Measurements from ENCODE around the gene ANKHD1.

ANKHD1 gene

DNA sequence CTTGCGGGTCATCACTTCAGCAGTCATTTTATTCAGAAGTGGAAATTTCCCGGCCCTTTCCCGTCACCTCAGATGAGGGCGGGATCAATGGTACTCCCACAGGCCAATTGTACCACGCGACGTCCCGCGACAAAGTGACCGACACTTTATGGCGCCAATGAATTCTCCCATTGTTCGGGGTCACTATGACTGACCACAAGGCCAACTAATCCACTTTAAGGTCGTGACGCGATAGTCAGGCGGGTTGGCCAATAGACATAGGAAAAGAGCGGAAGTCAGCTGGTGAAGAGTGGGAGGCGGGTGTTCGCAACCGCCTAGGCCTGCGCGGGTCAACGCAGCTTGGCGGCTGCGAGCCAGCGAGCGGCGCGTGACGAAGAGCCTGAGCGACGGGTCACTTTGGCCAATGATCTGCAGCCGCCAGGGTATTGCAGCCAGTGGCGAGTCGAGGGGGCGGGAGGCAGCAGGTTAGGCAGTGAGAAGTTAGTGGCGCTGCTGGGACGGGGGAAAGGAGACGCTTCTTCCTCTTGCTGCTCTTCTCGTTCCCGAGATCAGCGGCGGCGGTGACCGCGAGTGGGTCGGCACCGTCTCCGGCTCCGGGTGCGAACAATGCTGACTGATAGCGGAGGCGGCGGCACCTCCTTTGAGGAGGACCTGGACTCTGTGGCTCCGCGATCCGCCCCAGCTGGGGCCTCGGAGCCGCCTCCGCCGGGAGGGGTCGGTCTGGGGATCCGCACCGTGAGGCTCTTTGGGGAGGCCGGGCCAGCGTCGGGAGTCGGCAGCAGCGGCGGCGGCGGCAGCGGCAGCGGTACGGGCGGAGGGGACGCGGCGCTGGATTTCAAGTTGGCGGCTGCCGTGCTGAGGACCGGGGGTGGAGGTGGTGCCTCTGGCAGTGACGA, at the start of gene ANKHD1:
TSS of gene ANKHD1 (plus strand) at position 472 of the 896 bp plus-strand sequence. CDS start at position 607, 135 bp downstream.
- DNase-seq (ENCODE audit: low spot score) = peak; percentile 100

GRCh38 chr5:140355546-140355945, 46.1 kb upstream of the ANKHD1 start:
- no peak for DNase-seq (ENCODE audit: low spot score)

- DNase-seq (ENCODE audit: low spot score) = no peak
These were observed 44.5 kb upstream of the ANKHD1 start for GRCh38 chr5:140356853-140357725.

DNA sequence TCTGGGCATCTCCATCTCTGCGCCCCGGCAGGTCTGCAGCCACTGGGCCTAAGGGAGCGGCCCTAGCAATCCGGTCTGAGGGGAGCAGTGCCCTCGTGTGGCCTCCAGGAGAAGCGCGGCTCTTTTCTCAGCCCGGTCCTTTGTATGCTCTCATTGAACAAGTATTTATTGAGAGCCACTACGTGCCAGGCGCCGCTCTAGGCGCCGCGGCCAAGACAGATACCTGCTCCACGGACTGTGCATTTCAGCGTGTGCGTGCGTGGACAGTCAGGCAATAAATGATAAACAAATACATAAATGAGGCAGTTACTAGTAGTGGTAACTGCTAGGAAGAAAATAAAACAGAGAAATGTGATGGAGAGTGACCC, 43.9 kb upstream of the ANKHD1 start:
- peak; percentile 94 for DNase-seq (ENCODE audit: low spot score)

DNA sequence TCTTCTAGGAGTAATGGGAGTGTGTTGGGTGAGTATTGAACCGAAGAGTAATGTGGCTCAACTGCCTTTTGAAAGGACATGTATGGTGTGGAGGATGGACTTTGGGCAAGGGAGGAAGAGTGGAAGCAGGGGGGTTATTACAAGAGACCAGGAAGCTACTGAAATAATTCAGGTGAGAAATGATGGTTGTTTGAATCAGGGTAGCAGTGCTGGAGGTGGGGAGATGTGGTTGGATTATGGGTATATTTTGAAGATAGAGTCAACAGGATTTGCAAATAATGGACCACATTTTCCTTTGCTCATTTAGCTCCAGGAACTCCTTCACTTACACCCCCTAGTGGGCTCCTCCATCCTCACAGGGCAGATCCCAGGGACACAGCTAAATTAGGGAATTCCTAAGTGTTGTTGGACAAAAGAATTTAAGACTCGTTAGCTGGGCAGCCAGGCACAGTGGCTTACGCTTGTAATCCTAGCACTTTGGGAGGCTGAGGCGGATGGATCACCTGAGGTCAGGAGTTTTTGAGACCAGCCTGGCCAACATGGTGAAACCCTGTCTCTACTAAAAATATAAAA, 42.8 kb upstream of the ANKHD1 start:
- DNase-seq (ENCODE audit: low spot score) = no peak

DNA sequence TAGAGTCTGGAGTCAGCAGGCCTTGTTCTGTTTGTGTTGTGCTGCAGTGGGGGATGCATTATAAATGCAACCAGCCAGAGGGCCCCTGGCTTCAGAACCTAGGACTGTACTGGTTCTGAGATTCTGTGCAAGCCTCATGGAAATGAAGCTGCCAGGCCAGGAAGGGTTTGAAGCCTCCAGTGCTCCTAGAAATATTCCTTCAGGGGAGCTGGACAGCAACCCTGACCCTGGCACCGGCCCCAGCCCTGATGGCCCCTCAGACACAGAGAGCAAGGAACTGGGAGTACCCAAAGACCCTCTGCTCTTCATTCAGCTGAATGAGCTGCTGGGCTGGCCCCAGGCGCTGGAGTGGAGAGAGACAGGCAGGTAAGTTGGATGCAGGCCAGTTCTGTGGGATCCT, 41.5 kb upstream of the ANKHD1 start, which contains the start of gene SLC4A9:
TSS of gene SLC4A9 (plus strand) at position 94 of the 400 bp plus-strand sequence. CDS start at position 137, 43 bp downstream.
- no peak for DNase-seq (ENCODE audit: low spot score)

DNA sequence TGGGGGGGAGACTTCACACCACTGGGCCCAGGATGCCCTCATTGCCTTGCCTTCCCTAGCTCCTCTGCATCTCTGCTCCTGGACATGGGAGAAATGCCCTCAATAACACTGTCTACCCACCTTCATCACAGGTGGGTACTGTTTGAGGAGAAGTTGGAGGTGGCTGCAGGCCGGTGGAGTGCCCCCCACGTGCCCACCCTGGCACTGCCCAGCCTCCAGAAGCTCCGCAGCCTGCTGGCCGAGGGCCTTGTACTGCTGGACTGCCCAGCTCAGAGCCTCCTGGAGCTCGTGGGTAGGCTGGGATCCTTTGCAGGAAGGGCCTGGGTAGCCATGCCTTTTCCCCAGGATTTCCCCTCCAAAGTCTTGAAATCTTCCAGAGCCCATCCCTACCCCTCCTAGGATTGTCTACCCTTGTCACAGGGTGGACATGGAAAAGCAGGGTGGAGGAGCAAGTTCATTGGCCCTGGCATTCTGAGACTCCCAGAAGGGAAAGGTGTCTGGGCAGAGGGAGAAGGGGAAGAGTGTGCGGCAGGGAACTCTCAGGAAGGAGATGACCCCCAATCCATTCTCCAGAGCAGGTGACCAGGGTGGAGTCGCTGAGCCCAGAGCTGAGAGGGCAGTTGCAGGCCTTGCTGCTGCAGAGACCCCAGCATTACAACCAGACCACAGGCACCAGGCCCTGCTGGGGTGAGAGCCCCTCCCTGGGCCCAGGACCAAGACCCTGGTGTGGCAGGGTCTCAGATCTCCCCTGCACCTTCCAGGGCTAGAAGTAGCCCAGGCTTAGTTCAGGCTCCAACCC, 40.8 kb upstream of the ANKHD1 start:
- no peak for DNase-seq (ENCODE audit: low spot score)

GRCh38 chr5:140361901-140362300, 39.7 kb upstream of the ANKHD1 start:
- no peak for DNase-seq (ENCODE audit: low spot score)

GRCh38 chr5:140362311-140362710, 39.3 kb upstream of the ANKHD1 start:
- no peak for DNase-seq (ENCODE audit: low spot score)

DNA sequence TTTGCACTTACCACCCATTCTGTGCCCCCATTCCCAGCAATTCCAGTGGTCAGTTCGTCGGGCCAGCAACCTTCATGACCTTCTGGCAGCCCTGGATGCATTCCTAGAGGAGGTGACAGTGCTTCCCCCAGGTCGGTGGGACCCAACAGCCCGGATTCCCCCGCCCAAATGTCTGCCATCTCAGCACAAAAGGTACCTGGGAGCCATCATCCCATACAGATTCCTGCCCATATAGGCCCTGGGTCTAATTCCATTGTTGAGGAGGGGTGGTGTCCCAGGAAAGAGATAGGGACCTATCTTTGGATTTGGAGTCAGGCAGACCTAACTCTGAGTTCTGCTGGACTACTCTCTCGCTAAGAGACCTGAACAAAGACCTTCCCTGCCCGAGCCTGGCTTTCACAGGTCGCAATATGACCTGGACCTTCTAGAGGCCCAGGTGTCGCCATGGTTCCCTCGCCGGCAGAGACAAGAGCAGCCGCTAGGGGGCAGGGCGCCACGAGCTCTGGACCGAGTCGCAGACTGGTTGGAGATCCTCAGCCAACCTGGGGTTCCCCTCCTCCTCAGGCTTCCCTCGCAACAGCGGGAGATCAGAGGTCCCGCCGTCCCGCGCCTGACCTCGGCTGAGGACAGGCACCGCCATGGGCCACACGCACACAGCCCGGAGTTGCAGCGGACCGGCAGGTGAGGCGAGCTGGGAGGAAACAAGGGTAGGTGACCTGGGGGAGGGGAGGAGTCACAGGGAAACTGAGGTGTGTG, 38.6 kb upstream of the ANKHD1 start:
- DNase-seq (ENCODE audit: low spot score) = peak; percentile 79

GRCh38 chr5:140363631-140364471, 37.8 kb upstream of the ANKHD1 start:
- DNase-seq (ENCODE audit: low spot score) = no peak

GRCh38 chr5:140364472-140364765, 37.2 kb upstream of the ANKHD1 start:
- DNase-seq (ENCODE audit: low spot score) = no peak

- peak; percentile 38 for DNase-seq (ENCODE audit: low spot score)
These were observed 36.4 kb upstream of the ANKHD1 start for GRCh38 chr5:140365282-140365681.

DNA sequence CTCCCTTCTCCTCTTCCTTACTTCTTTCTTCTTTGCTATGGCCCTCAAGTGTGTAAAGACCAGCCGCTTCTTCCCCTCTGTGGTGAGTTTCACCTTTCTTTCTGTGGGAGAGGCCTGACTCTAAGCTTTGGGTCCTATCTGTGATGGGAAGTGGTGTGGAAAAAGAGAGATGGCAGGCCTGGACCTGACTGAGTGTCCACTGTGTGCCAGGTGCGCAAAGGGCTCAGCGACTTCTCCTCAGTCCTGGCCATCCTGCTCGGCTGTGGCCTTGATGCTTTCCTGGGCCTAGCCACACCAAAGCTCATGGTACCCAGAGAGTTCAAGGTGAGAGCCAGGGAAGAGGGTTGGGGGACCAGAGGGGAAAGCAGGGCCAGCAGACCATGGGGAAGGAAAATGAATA, 35.7 kb upstream of the ANKHD1 start:
- no peak for DNase-seq (ENCODE audit: low spot score)

GRCh38 chr5:140366589-140367255, 34.9 kb upstream of the ANKHD1 start:
- no peak for DNase-seq (ENCODE audit: low spot score)

DNA sequence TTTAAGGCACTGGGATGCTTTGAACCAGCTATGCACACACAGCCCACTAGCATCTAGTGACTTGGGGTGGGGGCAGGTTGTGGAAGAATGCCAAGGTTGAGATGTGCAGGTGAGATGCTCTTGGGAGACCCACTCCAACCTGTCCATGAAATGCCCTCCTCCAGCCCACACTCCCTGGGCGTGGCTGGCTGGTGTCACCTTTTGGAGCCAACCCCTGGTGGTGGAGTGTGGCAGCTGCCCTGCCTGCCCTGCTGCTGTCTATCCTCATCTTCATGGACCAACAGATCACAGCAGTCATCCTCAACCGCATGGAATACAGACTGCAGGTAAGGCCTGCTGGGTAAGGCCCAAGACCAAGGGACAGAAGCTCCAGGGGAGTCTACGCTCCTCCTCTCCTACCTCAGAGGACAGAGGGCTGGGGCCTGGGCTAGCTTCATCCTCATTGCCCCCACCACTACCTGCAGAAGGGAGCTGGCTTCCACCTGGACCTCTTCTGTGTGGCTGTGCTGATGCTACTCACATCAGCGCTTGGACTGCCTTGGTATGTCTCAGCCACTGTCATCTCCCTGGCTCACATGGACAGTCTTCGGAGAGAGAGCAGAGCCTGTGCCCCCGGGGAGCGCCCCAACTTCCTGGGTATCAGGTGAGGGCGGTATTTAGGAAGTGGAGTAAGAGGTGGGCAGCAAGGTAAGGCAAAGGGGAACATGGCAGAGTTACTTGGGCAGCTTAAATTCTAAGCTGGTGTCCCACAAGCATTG, 34.2 kb upstream of the ANKHD1 start:
- no peak for DNase-seq (ENCODE audit: low spot score)

DNA sequence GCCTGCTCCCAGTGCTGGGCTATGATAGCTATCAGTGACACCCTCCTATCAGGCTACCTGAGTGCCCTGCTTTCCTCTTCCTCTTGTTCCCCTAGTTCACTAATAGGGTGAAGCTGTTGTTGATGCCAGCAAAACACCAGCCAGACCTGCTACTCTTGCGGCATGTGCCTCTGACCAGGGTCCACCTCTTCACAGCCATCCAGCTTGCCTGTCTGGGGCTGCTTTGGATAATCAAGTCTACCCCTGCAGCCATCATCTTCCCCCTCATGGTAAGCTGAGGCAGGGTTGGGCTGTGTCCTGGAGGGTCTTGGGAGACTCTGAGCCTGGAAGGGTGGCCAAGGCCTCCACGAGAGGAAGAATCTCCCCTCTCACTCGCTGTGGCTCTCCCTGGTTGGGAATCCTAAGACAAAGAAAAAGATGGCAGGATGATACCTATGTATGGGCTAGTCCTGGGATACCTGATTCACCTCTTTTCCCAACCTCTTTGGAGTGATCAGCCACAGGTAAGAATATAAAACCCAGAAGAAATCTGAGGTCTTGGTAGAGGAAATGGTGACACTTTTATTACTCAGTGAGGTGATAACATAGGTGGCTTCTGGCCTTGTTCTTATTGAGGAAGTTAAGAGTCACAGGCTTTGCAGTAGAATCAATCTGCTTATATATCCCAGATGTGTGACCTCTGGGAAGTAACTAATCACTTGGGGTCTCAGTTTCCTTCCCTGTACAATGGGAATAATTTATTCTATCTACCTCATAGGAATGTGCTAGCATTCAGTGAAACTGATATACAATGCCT, 30.1 kb upstream of the ANKHD1 start:
- no peak for DNase-seq (ENCODE audit: low spot score)

GRCh38 chr5:140372971-140373487, 28.6 kb upstream of the ANKHD1 start:
- DNase-seq (ENCODE audit: low spot score) = peak; percentile 74

Measured in LoVo (cell line).